Neural progenitor cell (in vitro differentiated cells): ENCODE data around the gene MPP7. TPM values are rescaled to one million over a fixed set of nuclear protein-coding genes. Genes with fewer than 3 reads are reported as not detected.

Experiments
- DNase-seq: peaks from one replicate; pipeline ENCODE4 v3.0.0-alpha.2; 2016; ENCODE audit warnings: low spot score
- H2AFZ ChIP-seq: fragments of 200-600 bp; sonication (generic); replicated peaks from 2 replicates; pipeline ENCODE4 v1.6.1; 2016; ENCODE audit warnings: antibody characterized with exemption
- H3F3A ChIP-seq: fragments of 200-600 bp; sonication (generic); 2 replicates; pipeline ENCODE4 v1.6.1; 2016; ENCODE audit warnings: antibody characterized with exemption, low read depth
- H3K27ac ChIP-seq: fragments of 200-600 bp; sonication (generic); 2 replicates; pipeline ENCODE4 v1.5.1; 2016; ENCODE audit warnings: mild to moderate bottlenecking
- H3K27me3 ChIP-seq: fragments of 200-600 bp; sonication (generic); 2 replicates; pipeline ENCODE4 v1.6.1; 2016; ENCODE audit warnings: mild to moderate bottlenecking, moderate library complexity
- H3K36me3 ChIP-seq: fragments of 200-600 bp; sonication (generic); 2 replicates; pipeline ENCODE4 v1.5.1; 2016
- H3K4me1 ChIP-seq: fragments of 200-600 bp; sonication (generic); 2 replicates; pipeline ENCODE4 v1.6.1; 2016; ENCODE audit warnings: mixed run types
- H3K4me2 ChIP-seq: fragments of 200-600 bp; sonication (generic); 2 replicates; pipeline ENCODE4 v1.6.1; 2016
- H3K4me3 ChIP-seq: fragments of 200-600 bp; sonication (generic); 2 replicates; pipeline ENCODE4 v1.5.1; 2016
- H3K79me2 ChIP-seq: fragments of 200-600 bp; sonication (generic); 2 replicates; pipeline ENCODE4 v1.6.1; 2016; ENCODE audit warnings: low read depth
- H3K9ac ChIP-seq: fragments of 200-600 bp; sonication (generic); 2 replicates; pipeline ENCODE4 v1.6.1; 2016
- H3K9me3 ChIP-seq: fragments of 200-600 bp; sonication (generic); 2 replicates; pipeline ENCODE4 v1.5.1; 2016; ENCODE audit warnings: low read depth
- H4K20me1 ChIP-seq: fragments of 200-600 bp; sonication (generic); 2 replicates; pipeline ENCODE4 v1.6.1; 2016; ENCODE audit warnings: low read depth
- H3K27ac Mint-ChIP-seq: 3 replicates; pipeline ENCODE4 v1.8.0; 2021; ENCODE audit warnings: mixed read lengths
- H3K27me3 Mint-ChIP-seq: 2 replicates; pipeline ENCODE4 v1.8.0; 2022; ENCODE audit warnings: low read depth, mild to moderate bottlenecking, inconsistent platforms, moderate library complexity, mixed read lengths; ENCODE audit not compliant: insufficient read depth
- H3K36me3 Mint-ChIP-seq: 3 replicates; pipeline ENCODE4 v1.8.0; 2021; ENCODE audit warnings: mixed read lengths
- H3K4me1 Mint-ChIP-seq: 3 replicates; pipeline ENCODE4 v1.8.0; 2021; ENCODE audit warnings: mixed read lengths
- H3K4me3 Mint-ChIP-seq: 3 replicates; pipeline ENCODE4 v1.8.0; 2021; ENCODE audit warnings: mild to moderate bottlenecking, moderate library complexity, mixed read lengths
- H3K9me3 Mint-ChIP-seq: 3 replicates; pipeline ENCODE4 v1.8.0; 2020; ENCODE audit warnings: mixed read lengths
- EZH2 ChIP-seq: fragments of 200-600 bp; sonication (generic); IDR thresholded peaks from 2 replicates; pipeline ENCODE4 v1.6.1; 2017; ENCODE audit warnings: antibody characterized with exemption, mild to moderate bottlenecking, moderate library complexity
- EZH2phosphoT487 ChIP-seq: fragments of 200-600 bp; sonication (generic); IDR thresholded peaks from 2 replicates; pipeline ENCODE4 v1.6.1; 2017; ENCODE audit warnings: antibody characterized with exemption
- total RNA-seq: library from RNA; depleted of rRNA; stranded (reverse); fragments of >200 nt; gene quantifications from 2 replicates; pipeline ENCODE4 v1.2.3, GENCODE V29; 2015; ENCODE audit warnings: low replicate concordance
- TF ChIP-seq, protein P1 (sequence below): fragments of 200-600 bp; sonication (generic); IDR thresholded peaks from 2 replicates; pipeline ENCODE4 v1.5.1; 2017; ENCODE audit warnings: antibody characterized with exemption, mild to moderate bottlenecking

MPP7 gene
- total RNA-seq, 1 donor from 2014 or later, result 8.5 TPM

GRCh38 chr10:28298951-28299350 lies 3.9 kb downstream of the MPP7 start:
- H3K27ac ChIP-seq, result no peak overlapping the region
- H3K4me3 ChIP-seq, result no peak overlapping the region
- H3K4me3 Mint-ChIP-seq, result no peak overlapping the region
- no peak overlapping the region for H3K27ac Mint-ChIP-seq
- peaks cover 13% of the 10 kb centered on the region for H3K27me3 Mint-ChIP-seq
- H3K9me3 ChIP-seq, result no peaks in the 10 kb centered on the region
- H3K79me2 ChIP-seq, result peaks cover 13% of the 10 kb centered on the region
- peaks cover 7% of the 10 kb centered on the region for H3K27me3 ChIP-seq
- no peak overlapping the region for H3K4me2 ChIP-seq
- no peak overlapping the region for H3K9ac ChIP-seq
- H4K20me1 ChIP-seq, result no peaks in the 10 kb centered on the region
- H3F3A ChIP-seq, result peaks cover 6% of the 10 kb centered on the region
- no peak overlapping the region for H2AFZ ChIP-seq
- no peaks in the 10 kb centered on the region for H3K36me3 ChIP-seq
- peaks cover 19% of the 10 kb centered on the region for H3K4me1 Mint-ChIP-seq
- TF ChIP-seq, protein P1, sequence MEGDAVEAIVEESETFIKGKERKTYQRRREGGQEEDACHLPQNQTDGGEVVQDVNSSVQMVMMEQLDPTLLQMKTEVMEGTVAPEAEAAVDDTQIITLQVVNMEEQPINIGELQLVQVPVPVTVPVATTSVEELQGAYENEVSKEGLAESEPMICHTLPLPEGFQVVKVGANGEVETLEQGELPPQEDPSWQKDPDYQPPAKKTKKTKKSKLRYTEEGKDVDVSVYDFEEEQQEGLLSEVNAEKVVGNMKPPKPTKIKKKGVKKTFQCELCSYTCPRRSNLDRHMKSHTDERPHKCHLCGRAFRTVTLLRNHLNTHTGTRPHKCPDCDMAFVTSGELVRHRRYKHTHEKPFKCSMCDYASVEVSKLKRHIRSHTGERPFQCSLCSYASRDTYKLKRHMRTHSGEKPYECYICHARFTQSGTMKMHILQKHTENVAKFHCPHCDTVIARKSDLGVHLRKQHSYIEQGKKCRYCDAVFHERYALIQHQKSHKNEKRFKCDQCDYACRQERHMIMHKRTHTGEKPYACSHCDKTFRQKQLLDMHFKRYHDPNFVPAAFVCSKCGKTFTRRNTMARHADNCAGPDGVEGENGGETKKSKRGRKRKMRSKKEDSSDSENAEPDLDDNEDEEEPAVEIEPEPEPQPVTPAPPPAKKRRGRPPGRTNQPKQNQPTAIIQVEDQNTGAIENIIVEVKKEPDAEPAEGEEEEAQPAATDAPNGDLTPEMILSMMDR, result no peak
- no peak for TF ChIP-seq EZH2
- no peak for TF ChIP-seq EZH2phosphoT487
- H3K4me1 ChIP-seq, result peaks cover 34% of the 10 kb centered on the region
- H3K36me3 Mint-ChIP-seq, result no peaks in the 10 kb centered on the region
- no peaks in the 10 kb centered on the region for H3K9me3 Mint-ChIP-seq
- no peak for DNase-seq

DNA sequence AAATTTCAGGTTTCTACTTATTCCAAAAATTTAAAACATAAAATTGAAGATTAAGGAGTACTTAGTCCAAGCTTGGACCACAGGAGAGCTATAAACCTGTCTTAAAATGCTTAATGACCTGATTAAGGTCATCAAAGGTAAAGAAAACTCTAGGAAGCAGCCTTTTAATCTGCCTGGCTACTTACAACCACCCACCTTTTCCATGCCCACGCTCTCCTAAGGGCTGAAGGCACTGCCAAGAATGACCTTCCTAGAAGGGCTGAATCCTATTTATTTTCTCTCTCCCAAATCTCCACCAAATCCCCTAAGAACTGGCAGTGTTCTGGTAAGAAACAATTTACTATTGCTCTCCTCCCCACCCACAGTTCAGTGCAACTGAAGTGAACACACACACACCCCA lies 6.8 kb downstream of the MPP7 start:
- peaks cover 10% of the 10 kb centered on the region for H3K4me1 Mint-ChIP-seq
- DNase-seq, result no peak
- peaks cover 3% of the 10 kb centered on the region for H3K79me2 ChIP-seq
- no peaks in the 10 kb centered on the region for H3K36me3 ChIP-seq
- no peak overlapping the region for H3K4me2 ChIP-seq
- no peak overlapping the region for H2AFZ ChIP-seq
- no peaks in the 10 kb centered on the region for H3K36me3 Mint-ChIP-seq
- TF ChIP-seq, protein P1, result no peak
- TF ChIP-seq EZH2phosphoT487 (no peak), EZH2 (no peak)
- peaks cover 3% of the 10 kb centered on the region for H3K27me3 Mint-ChIP-seq
- peaks cover 24% of the 10 kb centered on the region for H3K4me1 ChIP-seq
- no peaks in the 10 kb centered on the region for H3K27me3 ChIP-seq
- no peak overlapping the region for H3K27ac ChIP-seq
- no peak overlapping the region for H3K27ac Mint-ChIP-seq
- no peak overlapping the region for H3K4me3 Mint-ChIP-seq
- no peaks in the 10 kb centered on the region for H3F3A ChIP-seq
- no peaks in the 10 kb centered on the region for H3K9me3 Mint-ChIP-seq
- H4K20me1 ChIP-seq, result no peaks in the 10 kb centered on the region
- H3K9me3 ChIP-seq, result no peaks in the 10 kb centered on the region
- H3K4me3 ChIP-seq, result no peak overlapping the region
- no peak overlapping the region for H3K9ac ChIP-seq

DNA sequence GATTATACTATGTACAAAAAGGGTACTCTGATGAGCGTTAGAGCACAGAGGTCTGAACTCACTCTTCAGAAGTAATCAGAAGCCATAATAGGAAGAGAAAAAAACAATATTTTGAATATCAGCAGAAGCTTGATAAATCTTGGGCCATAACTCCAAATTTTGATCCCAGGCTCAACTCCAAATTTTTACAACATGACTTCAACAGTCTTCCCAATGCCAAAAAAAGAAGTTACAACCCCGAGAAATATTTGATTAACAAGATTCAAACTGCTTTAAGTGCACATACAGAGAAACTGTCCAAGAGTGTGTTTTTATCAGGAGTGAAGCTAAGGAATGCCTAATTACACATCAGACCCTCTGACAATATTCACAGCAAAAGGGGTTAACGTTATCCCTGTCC lies 7.5 kb downstream of the MPP7 start:
- no peak overlapping the region for H3K27ac Mint-ChIP-seq
- H3K9me3 ChIP-seq, result no peaks in the 10 kb centered on the region
- no peak overlapping the region for H3K9ac ChIP-seq
- no peak overlapping the region for H3K4me3 ChIP-seq
- no peaks in the 10 kb centered on the region for H3K36me3 ChIP-seq
- DNase-seq, result no peak
- peaks cover 24% of the 10 kb centered on the region for H3K4me1 ChIP-seq
- no peaks in the 10 kb centered on the region for H3K27me3 ChIP-seq
- H3K36me3 Mint-ChIP-seq, result no peaks in the 10 kb centered on the region
- peaks cover 10% of the 10 kb centered on the region for H3K4me1 Mint-ChIP-seq
- no peaks in the 10 kb centered on the region for H4K20me1 ChIP-seq
- H2AFZ ChIP-seq, result no peak overlapping the region
- no peaks in the 10 kb centered on the region for H3F3A ChIP-seq
- no peak overlapping the region for H3K4me2 ChIP-seq
- peaks cover 2% of the 10 kb centered on the region for H3K27me3 Mint-ChIP-seq
- H3K4me3 Mint-ChIP-seq, result no peak overlapping the region
- no peak for TF ChIP-seq EZH2phosphoT487
- no peak for TF ChIP-seq EZH2
- TF ChIP-seq, protein P1, result no peak
- no peak overlapping the region for H3K27ac ChIP-seq
- no peaks in the 10 kb centered on the region for H3K79me2 ChIP-seq
- H3K9me3 Mint-ChIP-seq, result no peaks in the 10 kb centered on the region
